SK-N-MC (cell line): ENCODE data around the gene PYGL.
"Not testable (repeated sequence)": the region's sequence is repeated elsewhere in the genome, so short reads cannot be mapped to it uniquely, and the experiment has no call there.

Source experiments
- DNase-seq: peaks from one replicate; pipeline ENCODE4 v3.0.0-alpha.2; 2011; ENCODE audit warnings: low read depth, low spot score
- H3K27ac ChIP-seq: fragments of 200-600 bp; sonication (generic); 2 replicates; pipeline ENCODE4 v1.5.1; 2016; ENCODE audit warnings: mixed run types
- H3K36me3 ChIP-seq: fragments of 200-600 bp; sonication (generic); 2 replicates; pipeline ENCODE4 v1.6.1; 2017; ENCODE audit warnings: antibody characterized with exemption, low read length, mixed read lengths; ENCODE audit not compliant: insufficient read depth
- H3K4me3 ChIP-seq: fragments of 200-600 bp; sonication (generic); 2 replicates; pipeline ENCODE4 v1.5.1; 2016
- H3K9ac ChIP-seq: fragments of 200-600 bp; sonication (generic); 2 replicates; pipeline ENCODE4 v1.8.0; 2017; ENCODE audit warnings: mixed run types, mixed read lengths; ENCODE audit not compliant: insufficient read length
- H3K9me3 ChIP-seq: fragments of 200-600 bp; sonication (generic); 2 replicates; pipeline ENCODE4 v1.6.1; 2017; ENCODE audit warnings: low read depth, mild to moderate bottlenecking, antibody characterized with exemption, low read length, moderate library complexity, mixed read lengths
- EZH2 ChIP-seq: fragments of 200-600 bp; sonication (generic); IDR thresholded peaks from one replicate; pipeline ENCODE4 v1.6.1; 2017; ENCODE audit warnings: antibody characterized with exemption
- FOXP2 ChIP-seq: optimal IDR thresholded peaks from 2 replicates; pipeline ENCODE3; 2011; ENCODE audit warnings: mild to moderate bottlenecking, moderate library complexity; ENCODE audit not compliant: insufficient read depth; ENCODE audit errors: extremely low read length, control extremely low read depth
- POLR2AphosphoS5 ChIP-seq: IDR thresholded peaks from 2 replicates; pipeline ENCODE4 v1.6.1; 2012; ENCODE audit warnings: mild to moderate bottlenecking, low read depth, low read length, borderline replicate concordance

The PYGL gene

DNA sequence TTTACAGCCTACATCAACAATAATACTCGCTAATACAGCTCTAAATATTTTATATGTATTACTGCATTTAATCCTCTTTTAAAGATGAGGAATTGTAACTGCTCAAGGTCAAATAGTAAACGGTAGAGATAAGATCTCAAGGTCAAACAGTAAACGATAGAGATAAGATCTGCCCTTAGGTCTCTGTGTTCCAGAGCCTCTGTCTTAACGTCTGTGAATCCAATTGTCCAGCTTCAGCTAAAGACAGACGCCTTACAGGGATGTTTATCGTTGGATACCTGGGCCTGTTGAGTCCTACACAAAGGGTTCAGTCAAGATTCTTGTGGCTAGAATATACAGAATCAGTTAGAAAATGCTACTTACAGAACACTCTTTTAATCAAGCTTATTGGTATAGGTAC, 20.0 kb downstream of the PYGL start:
- no peak for DNase-seq
- Histone ChIP-seq H3K9me3 (no peaks in the 10 kb centered on the region), H3K4me3 (no peak overlapping the region), H3K27ac (no peak overlapping the region), H3K36me3 (no peaks in the 10 kb centered on the region), H3K9ac (no peak overlapping the region)
- TF ChIP-seq EZH2: no peak
- TF ChIP-seq FOXP2: no peak
- no peak for TF ChIP-seq POLR2AphosphoS5

GRCh38 chr14:50922803-50923202, 21.5 kb downstream of the PYGL start:
- no peak for DNase-seq
- Histone ChIP-seq H3K36me3 (no peaks in the 10 kb centered on the region), H3K9me3 (no peaks in the 10 kb centered on the region), H3K9ac (no peak overlapping the region), H3K27ac (no peak overlapping the region), H3K4me3 (no peak overlapping the region)
- TF ChIP-seq EZH2 (no peak), POLR2AphosphoS5 (no peak), FOXP2 (no peak)

DNA sequence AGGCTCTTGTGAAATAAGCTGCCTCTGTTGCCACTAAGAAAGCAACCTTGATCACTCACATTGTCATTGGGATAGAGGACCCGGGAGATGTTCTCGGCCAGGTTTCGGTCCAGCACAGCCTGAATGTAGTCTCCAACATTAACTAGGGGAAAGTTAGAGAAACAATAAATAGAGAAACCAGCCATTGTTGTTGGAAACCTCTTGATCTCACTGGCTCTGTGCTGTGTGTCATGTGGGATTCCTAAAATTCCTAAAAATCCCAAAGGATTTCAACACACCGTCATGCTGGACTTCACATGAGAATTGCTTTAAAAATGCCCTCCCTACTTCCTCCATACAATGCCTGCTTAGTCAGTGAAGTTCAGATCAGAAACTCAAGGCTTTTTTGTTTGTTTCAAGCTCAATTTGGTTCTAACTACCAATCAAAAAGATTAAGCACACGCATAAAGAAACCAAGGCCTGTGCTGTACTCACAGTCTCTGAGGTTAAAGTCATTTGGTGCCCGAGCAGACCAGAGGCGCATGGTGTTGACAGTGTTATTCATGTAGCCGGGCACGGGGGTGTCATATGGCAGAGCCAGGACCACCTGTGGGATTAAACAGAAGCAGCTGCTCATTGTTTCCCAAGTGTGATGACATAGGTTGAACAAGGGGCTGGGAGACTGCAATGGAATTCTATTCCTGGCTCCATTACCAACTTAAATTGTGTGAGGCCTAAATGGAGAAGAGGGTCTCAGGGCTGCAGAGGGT, 23.6 kb downstream of the PYGL start:
- no peaks in the 10 kb centered on the region for H3K36me3 ChIP-seq
- H3K4me3 ChIP-seq: no peak overlapping the region

DNA sequence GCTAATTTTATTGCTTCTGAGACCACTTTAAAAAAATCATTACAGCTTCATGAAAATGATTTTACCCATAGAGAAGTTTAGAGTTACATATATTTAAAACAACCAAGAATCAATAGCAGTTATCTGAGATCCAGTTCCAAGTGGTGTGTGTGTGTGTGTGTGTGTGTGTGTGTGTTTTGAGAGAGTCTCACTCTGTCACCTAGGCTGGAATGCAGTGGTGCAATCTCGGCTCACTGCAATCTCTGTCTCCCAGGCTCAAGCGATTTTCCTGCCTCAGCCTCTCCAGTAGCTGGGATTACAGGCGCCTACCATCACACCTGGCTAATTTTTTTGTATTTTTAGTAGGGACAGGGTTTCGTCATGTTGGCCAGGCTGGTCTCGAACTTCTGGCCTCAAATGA, 24.8 kb downstream of the PYGL start:
- not testable (repeated sequence) for H3K9me3 ChIP-seq, DNase-seq, H3K4me3 ChIP-seq, H3K9ac ChIP-seq, H3K36me3 ChIP-seq, H3K27ac ChIP-seq

More for the DNA sequence above, 23.6 kb downstream of the PYGL start:
- TF ChIP-seq POLR2AphosphoS5 (no peak), EZH2 (no peak), FOXP2 (no peak)
- no peak for DNase-seq
- Histone ChIP-seq H3K9me3 (no peaks in the 10 kb centered on the region), H3K27ac (no peak overlapping the region), H3K9ac (no peak overlapping the region)

GRCh38 chr14:50917449-50917848, 26.8 kb downstream of the PYGL start:
- DNase-seq: no peak
- no peak for TF ChIP-seq POLR2AphosphoS5
- no peak for TF ChIP-seq EZH2
- no peak for TF ChIP-seq FOXP2
- H3K4me3 ChIP-seq: no peak overlapping the region
- H3K9ac ChIP-seq: no peak overlapping the region
- H3K9me3 ChIP-seq: no peaks in the 10 kb centered on the region
- H3K36me3 ChIP-seq: no peaks in the 10 kb centered on the region
- no peak overlapping the region for H3K27ac ChIP-seq

GRCh38 chr14:50910495-50911420, 33.5 kb downstream of the PYGL start:
- no peak overlapping the region for H3K9ac ChIP-seq
- no peak overlapping the region for H3K27ac ChIP-seq
- no peak for DNase-seq
- no peak overlapping the region for H3K4me3 ChIP-seq
- no peaks in the 10 kb centered on the region for H3K36me3 ChIP-seq
- TF ChIP-seq EZH2 (no peak), POLR2AphosphoS5 (no peak), FOXP2 (no peak)
- no peaks in the 10 kb centered on the region for H3K9me3 ChIP-seq

DNA sequence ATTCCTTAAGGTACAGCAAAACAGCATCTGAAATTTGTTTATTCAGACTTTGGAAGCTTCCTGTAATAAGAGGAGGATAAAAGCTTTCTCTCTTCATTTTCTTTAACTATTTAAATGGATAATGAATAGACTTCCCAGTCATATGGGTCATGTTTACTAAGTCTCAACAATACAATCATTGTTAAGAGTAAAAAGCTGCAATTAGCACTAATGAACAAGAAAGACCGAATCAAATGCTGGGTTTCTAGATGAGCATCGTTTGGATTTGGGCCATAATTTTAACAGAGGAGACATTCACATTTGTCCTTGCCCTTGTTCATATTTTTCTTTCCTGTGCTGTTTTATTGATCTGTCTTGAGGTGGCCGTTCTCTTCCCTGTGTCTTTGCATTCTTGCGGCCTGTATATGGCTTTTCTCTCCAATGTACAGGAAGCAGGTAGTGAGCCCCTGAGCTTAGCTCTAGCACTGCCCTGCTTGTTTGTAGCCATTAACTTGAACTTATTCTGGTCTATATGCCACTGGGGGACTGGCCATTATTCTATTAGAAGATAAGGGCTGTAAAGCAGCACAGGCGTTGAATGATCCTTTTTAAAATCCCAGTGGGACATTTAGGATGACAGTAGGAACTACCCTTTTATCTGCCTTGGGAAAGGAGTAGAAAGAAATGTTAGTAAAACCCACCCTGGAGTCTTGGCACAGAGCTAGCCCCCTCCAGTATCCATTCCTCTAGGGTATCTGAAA, 37.8 kb downstream of the PYGL start:
- Histone ChIP-seq H3K4me3 (no peak overlapping the region), H3K9ac (no peak overlapping the region), H3K36me3 (no peaks in the 10 kb centered on the region), H3K9me3 (no peaks in the 10 kb centered on the region), H3K27ac (no peak overlapping the region)
- DNase-seq: no peak
- TF ChIP-seq POLR2AphosphoS5 (no peak), EZH2 (no peak), FOXP2 (no peak)

- Histone ChIP-seq H3K27ac (no peak overlapping the region), H3K4me3 (no peak overlapping the region), H3K9me3 (no peaks in the 10 kb centered on the region), H3K36me3 (no peaks in the 10 kb centered on the region), H3K9ac (no peak overlapping the region)
- TF ChIP-seq EZH2: no peak
- TF ChIP-seq POLR2AphosphoS5: no peak
- TF ChIP-seq FOXP2: no peak
- DNase-seq: no peak
Measured at GRCh38 chr14:50904719-50905118, 39.6 kb downstream of the PYGL start.

DNA sequence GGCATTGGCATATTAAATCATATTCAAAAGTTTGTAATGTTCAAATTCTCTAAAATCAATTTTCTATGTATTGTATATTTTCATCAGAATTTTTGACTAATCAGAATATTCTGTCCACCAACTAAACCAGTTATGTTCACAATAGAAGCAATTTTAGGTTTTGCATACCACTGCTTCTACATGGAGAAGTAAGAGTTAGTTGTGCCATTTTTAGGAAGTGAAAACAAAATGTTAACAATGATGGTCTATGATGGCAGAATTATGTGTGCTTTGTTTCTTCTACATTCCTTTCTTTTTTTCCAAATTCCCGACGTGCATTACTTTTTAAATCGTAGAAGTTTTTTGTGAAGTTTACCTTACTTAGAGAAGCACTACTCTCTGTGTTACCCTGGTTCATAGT, 42.9 kb downstream of the PYGL start:
- Histone ChIP-seq H3K36me3 (no peaks in the 10 kb centered on the region), H3K9me3 (no peaks in the 10 kb centered on the region), H3K27ac (no peak overlapping the region), H3K9ac (no peak overlapping the region), H3K4me3 (no peak overlapping the region)
- no peak for DNase-seq
- TF ChIP-seq EZH2: no peak
- no peak for TF ChIP-seq FOXP2
- no peak for TF ChIP-seq POLR2AphosphoS5
